Measurements from ENCODE around the gene PLEKHG1. TPM values are rescaled to one million over a fixed set of nuclear protein-coding genes. Genes with fewer than 3 reads are reported as not detected.

Gene PLEKHG1
- polyA plus RNA-seq, 1 experiment, result 0.16 TPM

GRCh38 chr6:150560884-150561219, 38.8 kb upstream of the PLEKHG1 start:
- Histone ChIP-seq H3K4me3 (ENCODE audit: low read depth, low read length) (no peak overlapping the region), H3K27ac (ENCODE audit: low read depth, low read length) (no peak overlapping the region), H3K27me3 (ENCODE audit: control insufficient read depth, insufficient read depth, low read length) (no peaks in the 10 kb centered on the region), H3K9me3 (ENCODE audit: control insufficient read depth, insufficient read depth, low read length) (no peaks in the 10 kb centered on the region)
- ChIA-PET POLR2A (no interaction called here), CTCF (no interaction called here)
- no peak for DNase-seq (ENCODE audit: low read depth, low spot score)
- TF ChIP-seq CTCF (IDR thresholded peaks at IDR 0.05; ENCODE audit: low read depth, low read length), result no peak

GRCh38 chr6:150565945-150566344, 33.7 kb upstream of the PLEKHG1 start:
- no peaks in the 10 kb centered on the region for H3K27me3 ChIP-seq (ENCODE audit: control insufficient read depth, insufficient read depth, low read length)
- no peak for DNase-seq (ENCODE audit: low read depth, low spot score)
- CTCF ChIA-PET, result no interaction called here
- POLR2A ChIA-PET, result no interaction called here
- no peak for TF ChIP-seq CTCF (IDR thresholded peaks at IDR 0.05; ENCODE audit: low read depth, low read length)
- no peak overlapping the region for H3K4me3 ChIP-seq (ENCODE audit: low read depth, low read length)
- no peak overlapping the region for H3K27ac ChIP-seq (ENCODE audit: low read depth, low read length)
- no peaks in the 10 kb centered on the region for H3K9me3 ChIP-seq (ENCODE audit: control insufficient read depth, insufficient read depth, low read length)

- POLR2A ChIA-PET, result no interaction called here
- no peak for DNase-seq (ENCODE audit: low read depth, low spot score)
- no peaks in the 10 kb centered on the region for H3K27me3 ChIP-seq (ENCODE audit: control insufficient read depth, insufficient read depth, low read length)
- no peak overlapping the region for H3K27ac ChIP-seq (ENCODE audit: low read depth, low read length)
- CTCF ChIA-PET, result no interaction called here
- H3K4me3 ChIP-seq (ENCODE audit: low read depth, low read length), result no peak overlapping the region
- H3K9me3 ChIP-seq (ENCODE audit: control insufficient read depth, insufficient read depth, low read length), result no peaks in the 10 kb centered on the region
- TF ChIP-seq CTCF (IDR thresholded peaks at IDR 0.05; ENCODE audit: low read depth, low read length), result no peak
Measured at GRCh38 chr6:150566486-150566885, 33.2 kb upstream of the PLEKHG1 start.

GRCh38 chr6:150567380-150567779, 32.3 kb upstream of the PLEKHG1 start:
- H3K27me3 ChIP-seq (ENCODE audit: control insufficient read depth, insufficient read depth, low read length), result no peaks in the 10 kb centered on the region
- no peaks in the 10 kb centered on the region for H3K9me3 ChIP-seq (ENCODE audit: control insufficient read depth, insufficient read depth, low read length)
- H3K4me3 ChIP-seq (ENCODE audit: low read depth, low read length), result no peak overlapping the region
- H3K27ac ChIP-seq (ENCODE audit: low read depth, low read length), result no peak overlapping the region
- CTCF ChIA-PET, result no interaction called here
- POLR2A ChIA-PET, result no interaction called here
- no peak for DNase-seq (ENCODE audit: low read depth, low spot score)
- no peak for TF ChIP-seq CTCF (IDR thresholded peaks at IDR 0.05; ENCODE audit: low read depth, low read length)

GRCh38 chr6:150567823-150568383, 31.8 kb upstream of the PLEKHG1 start:
- ChIA-PET POLR2A (no interaction called here), CTCF (no interaction called here)
- no peak overlapping the region for H3K27ac ChIP-seq (ENCODE audit: low read depth, low read length)
- H3K27me3 ChIP-seq (ENCODE audit: control insufficient read depth, insufficient read depth, low read length), result no peaks in the 10 kb centered on the region
- TF ChIP-seq CTCF (IDR thresholded peaks at IDR 0.05; ENCODE audit: low read depth, low read length), result no peak
- H3K4me3 ChIP-seq (ENCODE audit: low read depth, low read length), result no peak overlapping the region
- DNase-seq (ENCODE audit: low read depth, low spot score), result no peak
- no peaks in the 10 kb centered on the region for H3K9me3 ChIP-seq (ENCODE audit: control insufficient read depth, insufficient read depth, low read length)
